Measurements from ENCODE around the gene KCTD15.

- TF ChIP-seq POLR2AphosphoS5 (IDR thresholded peaks at IDR 0.05; ENCODE audit: low read depth, low read length) (no peak), REST (IDR thresholded peaks at IDR 0.05; ENCODE audit: insufficient read depth in 1 of 2, low read depth in 2 of 2, low read length in 2 of 2) (no peak)
These were observed 9.8 kb downstream of the KCTD15 start for GRCh38 chr19:33806434-33806881.

Data from PFSK-1 (cell line).